Mesothelial cell of epicardium (in vitro differentiated cells): Measurements from ENCODE around the gene SRRD. TPM values are rescaled to one million over a fixed set of nuclear protein-coding genes. Genes with fewer than 3 reads are reported as not detected.

Experiments
- DNase-seq, 2 experiments: peaks; one replicate each; pipeline ENCODE4 v3.0.0; 2021; ENCODE audit warnings: low spot score in 2 of 2; ENCODE audit not compliant: unreplicated experiment in 2 of 2
- H3K27ac Mint-ChIP-seq: 2 replicates; pipeline ENCODE4 v1.8.0; 2021; ENCODE audit warnings: mixed read lengths
- H3K27me3 Mint-ChIP-seq: 2 replicates; pipeline ENCODE4 v1.8.0; 2021; ENCODE audit warnings: low read depth, mixed read lengths
- H3K36me3 Mint-ChIP-seq: 2 replicates; pipeline ENCODE4 v1.8.0; 2021; ENCODE audit warnings: mixed read lengths
- H3K4me1 Mint-ChIP-seq: 2 replicates; pipeline ENCODE4 v1.8.0; 2021; ENCODE audit warnings: mixed read lengths
- H3K4me3 Mint-ChIP-seq: 2 replicates; pipeline ENCODE4 v1.8.0; 2021; ENCODE audit warnings: mild to moderate bottlenecking, moderate library complexity, mixed read lengths
- H3K9me3 Mint-ChIP-seq: 2 replicates; pipeline ENCODE4 v1.8.0; 2021; ENCODE audit warnings: mixed read lengths
- CTCF ChIP-seq: fragments of 200-600 bp; sonication (generic); IDR thresholded peaks from one replicate; pipeline ENCODE4 v1.5.0; 2021; ENCODE audit warnings: antibody characterized with exemption; ENCODE audit not compliant: unreplicated experiment
- total RNA-seq: library from RNA; stranded (reverse); gene quantifications from 3 replicates; pipeline ENCODE4 v1.2.1, GENCODE V29; 2021

Gene SRRD
- total RNA-seq, 1 donor from 2014 or later = 24.1 TPM

GRCh38 chr22:26464312-26464711 is 19.4 kb upstream of the SRRD start:
- Mint-ChIP-seq H3K9me3 (no peaks in the 10 kb centered on the region), H3K36me3 (peaks cover 40% of the 10 kb centered on the region), H3K27me3 (no peaks in the 10 kb centered on the region), H3K4me1 (no peaks in the 10 kb centered on the region), H3K4me3 (no peak overlapping the region), H3K27ac (no peak overlapping the region)
- no peak for DNase-seq
- TF ChIP-seq CTCF = no peak

GRCh38 chr22:26466196-26466595 is 17.5 kb upstream of the SRRD start:
- Mint-ChIP-seq H3K36me3 (peaks cover 40% of the 10 kb centered on the region), H3K4me3 (no peak overlapping the region), H3K4me1 (no peaks in the 10 kb centered on the region), H3K9me3 (no peaks in the 10 kb centered on the region), H3K27ac (no peak overlapping the region), H3K27me3 (no peaks in the 10 kb centered on the region)
- no peak for TF ChIP-seq CTCF
- DNase-seq = no peak

- no peaks in the 10 kb centered on the region for H3K27me3 Mint-ChIP-seq
Measured at GRCh38 chr22:26470807-26471206, 12.9 kb upstream of the SRRD start.

DNA sequence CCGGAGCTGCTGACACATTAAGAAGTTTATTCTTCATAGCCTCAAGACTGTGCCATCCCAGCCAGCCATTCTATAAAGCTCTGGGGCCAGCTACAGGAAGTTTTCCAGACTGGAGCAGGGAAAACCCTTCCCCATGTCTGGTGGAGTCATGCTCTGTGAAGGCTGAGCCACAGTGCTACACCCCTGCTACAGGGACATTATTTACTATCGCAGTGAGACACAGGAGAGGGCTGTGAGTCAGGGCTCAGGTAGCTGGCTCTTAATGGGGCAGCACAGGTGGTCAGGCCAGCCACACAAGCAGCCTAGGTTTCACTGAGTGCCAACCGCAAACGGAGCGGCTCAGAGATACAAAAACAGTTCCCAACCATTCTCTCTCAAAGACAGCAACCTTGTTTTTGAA is 12.2 kb upstream of the SRRD start:
- TF ChIP-seq CTCF = no peak
- Mint-ChIP-seq H3K9me3 (no peaks in the 10 kb centered on the region), H3K27ac (no peak overlapping the region), H3K4me1 (no peaks in the 10 kb centered on the region), H3K36me3 (peaks cover 28% of the 10 kb centered on the region), H3K4me3 (no peak overlapping the region), H3K27me3 (no peaks in the 10 kb centered on the region)
- no peak for DNase-seq

More at GRCh38 chr22:26470807-26471206, 12.9 kb upstream of the SRRD start:
- Mint-ChIP-seq H3K27ac (no peak overlapping the region), H3K4me3 (no peak overlapping the region), H3K9me3 (no peaks in the 10 kb centered on the region), H3K4me1 (no peaks in the 10 kb centered on the region), H3K36me3 (peaks cover 29% of the 10 kb centered on the region)
- no peak for TF ChIP-seq CTCF
- no peak for DNase-seq

GRCh38 chr22:26474682-26475081 is 9.0 kb upstream of the SRRD start:
- TF ChIP-seq CTCF = no peak
- Mint-ChIP-seq H3K27ac (no peak overlapping the region), H3K4me1 (peaks cover 19% of the 10 kb centered on the region), H3K9me3 (no peaks in the 10 kb centered on the region), H3K36me3 (peaks cover 19% of the 10 kb centered on the region), H3K4me3 (no peak overlapping the region), H3K27me3 (no peaks in the 10 kb centered on the region)
- no peak for DNase-seq
